ENCODE data around the gene RUNDC1.

GRCh38 chr17:42999003-42999525, 18.7 kb downstream of the RUNDC1 start:
- no peak for TF ChIP-seq FOXP2 (optimal IDR thresholded peaks at IDR 0.05; ENCODE audit: borderline replicate concordance, extremely low read depth, extremely low read length, insufficient read depth)
- TF ChIP-seq POLR2AphosphoS5 (IDR thresholded peaks at IDR 0.05; ENCODE audit: low read depth, low read length): no peak; the same call in none of the 2 replicates

All from PFSK-1 (cell line).